IPS DF 19.7 (cell line): Measurements from ENCODE around the gene DOCK10.
"Not testable (repeated sequence)": the region's sequence is repeated elsewhere in the genome, so short reads cannot be mapped to it uniquely, and the experiment has no call there.

Experiments
- DNase-seq: peaks from one replicate; pipeline ENCODE4 v3.0.0-alpha.2; 2013; ENCODE audit warnings: low read depth, low spot score

The DOCK10 gene

GRCh38 chr2:224947566-224947965 lies 94.7 kb downstream of the DOCK10 start:
- DNase-seq, result no peak

- DNase-seq, result no peak
Measured at GRCh38 chr2:224946895-224947294, 95.4 kb downstream of the DOCK10 start.

GRCh38 chr2:224944707-224945547 lies 97.3 kb downstream of the DOCK10 start:
- DNase-seq, result no peak

- DNase-seq, result not testable (repeated sequence)
Measured at GRCh38 chr2:224943601-224944041, 98.6 kb downstream of the DOCK10 start.

GRCh38 chr2:224941960-224942359 lies 100.3 kb downstream of the DOCK10 start:
- DNase-seq, result peak; percentile 47

- no peak for DNase-seq
Measured at GRCh38 chr2:224940618-224941017, 101.7 kb downstream of the DOCK10 start.

- DNase-seq, result no peak
Measured at GRCh38 chr2:224938651-224939182, 103.6 kb downstream of the DOCK10 start.

GRCh38 chr2:224937887-224938286 lies 104.4 kb downstream of the DOCK10 start:
- no peak for DNase-seq

- peak; percentile 3 for DNase-seq
Measured at GRCh38 chr2:224934526-224935188, 107.6 kb downstream of the DOCK10 start.

- no peak for DNase-seq
Measured at GRCh38 chr2:224933431-224933830, 108.8 kb downstream of the DOCK10 start.

- no peak for DNase-seq
Measured at GRCh38 chr2:224932522-224932921, 109.7 kb downstream of the DOCK10 start.

- no peak for DNase-seq
Measured at GRCh38 chr2:224931956-224932355, 110.3 kb downstream of the DOCK10 start.

GRCh38 chr2:224930990-224931389 lies 111.3 kb downstream of the DOCK10 start:
- peak; percentile 7 for DNase-seq

GRCh38 chr2:224930124-224930523 lies 112.1 kb downstream of the DOCK10 start:
- DNase-seq, result no peak

GRCh38 chr2:224929512-224929911 lies 112.8 kb downstream of the DOCK10 start:
- no peak for DNase-seq

- no peak for DNase-seq
Measured at GRCh38 chr2:224927646-224928173, 114.6 kb downstream of the DOCK10 start.

- DNase-seq, result no peak
Measured at GRCh38 chr2:224927011-224927410, 115.3 kb downstream of the DOCK10 start.

GRCh38 chr2:224925810-224926100 lies 116.5 kb downstream of the DOCK10 start:
- DNase-seq, result no peak

- no peak for DNase-seq
Measured at GRCh38 chr2:224925061-224925809, 117.0 kb downstream of the DOCK10 start.

- DNase-seq, result no peak
Measured at GRCh38 chr2:224924631-224925030, 117.6 kb downstream of the DOCK10 start.

GRCh38 chr2:224922142-224922727 lies 120.0 kb downstream of the DOCK10 start:
- DNase-seq, result no peak
